ENCODE data around the gene SNX13.

SNX13 gene

GRCh38 chr7:17806631-17807030 lies 133.7 kb downstream of the SNX13 start:
- Histone ChIP-seq H3K36me3 (peaks cover 23% of the 10 kb centered on the region), H3K27me3 (no peaks in the 10 kb centered on the region), H3K9ac (no peak overlapping the region), H3K4me1 (no peaks in the 10 kb centered on the region), H3K4me2 (no peak overlapping the region), H3K4me3 (no peak overlapping the region), H4K20me1 (no peaks in the 10 kb centered on the region), H3K9me3 (peaks cover 7% of the 10 kb centered on the region; the same call in 1 of the 2 replicates), H3K27ac (no peak overlapping the region)
- no peak for TF ChIP-seq Cebpa-rat (IDR thresholded peaks at IDR 0.05)

- H3K36me3 ChIP-seq = peaks cover 40% of the 10 kb centered on the region
- no peaks in the 10 kb centered on the region for H4K20me1 ChIP-seq
- H3K4me2 ChIP-seq = no peak overlapping the region
- H3K4me3 ChIP-seq = no peak overlapping the region
- TF ChIP-seq Cebpa-rat (IDR thresholded peaks at IDR 0.05) = no peak
- H3K27me3 ChIP-seq = no peaks in the 10 kb centered on the region
- no peaks in the 10 kb centered on the region for H3K9me3 ChIP-seq
- H3K9ac ChIP-seq = no peak overlapping the region
- H3K27ac ChIP-seq = no peak overlapping the region
- no peaks in the 10 kb centered on the region for H3K4me1 ChIP-seq
These were observed 138.2 kb downstream of the SNX13 start for GRCh38 chr7:17802056-17802455.

- H3K9ac ChIP-seq = no peak overlapping the region
- no peaks in the 10 kb centered on the region for H3K4me1 ChIP-seq
- no peak for TF ChIP-seq Cebpa-rat (IDR thresholded peaks at IDR 0.05)
- H3K9me3 ChIP-seq = no peaks in the 10 kb centered on the region
- H3K27ac ChIP-seq = no peak overlapping the region
- peaks cover 18% of the 10 kb centered on the region for H3K36me3 ChIP-seq
- H3K4me3 ChIP-seq = no peak overlapping the region
- H3K27me3 ChIP-seq = no peaks in the 10 kb centered on the region
- no peaks in the 10 kb centered on the region for H4K20me1 ChIP-seq
- H3K4me2 ChIP-seq = no peak overlapping the region
These were observed 148.0 kb downstream of the SNX13 start for GRCh38 chr7:17792075-17792936.

- Histone ChIP-seq H3K4me2 (no peak overlapping the region), H3K9ac (no peak overlapping the region), H3K9me3 (no peaks in the 10 kb centered on the region), H3K27me3 (no peaks in the 10 kb centered on the region), H3K4me3 (no peak overlapping the region), H3K27ac (no peak overlapping the region), H3K4me1 (no peaks in the 10 kb centered on the region), H4K20me1 (no peaks in the 10 kb centered on the region), H3K36me3 (no peaks in the 10 kb centered on the region)
- TF ChIP-seq Cebpa-rat (IDR thresholded peaks at IDR 0.05) = no peak
These were observed 153.0 kb downstream of the SNX13 start for GRCh38 chr7:17787257-17787656.

- no peaks in the 10 kb centered on the region for H3K27me3 ChIP-seq
- no peaks in the 10 kb centered on the region for H3K9me3 ChIP-seq
- H3K27ac ChIP-seq = no peak overlapping the region
- H3K36me3 ChIP-seq = no peaks in the 10 kb centered on the region
- no peaks in the 10 kb centered on the region for H3K4me1 ChIP-seq
- no peak overlapping the region for H3K4me2 ChIP-seq
- no peak overlapping the region for H3K4me3 ChIP-seq
- H4K20me1 ChIP-seq = no peaks in the 10 kb centered on the region
- H3K9ac ChIP-seq = no peak overlapping the region
- no peak for TF ChIP-seq Cebpa-rat (IDR thresholded peaks at IDR 0.05)
These were observed 153.9 kb downstream of the SNX13 start for GRCh38 chr7:17786314-17786852.

GRCh38 chr7:17782216-17782549 lies 158.1 kb downstream of the SNX13 start:
- Histone ChIP-seq H3K4me2 (no peak overlapping the region), H3K9ac (no peak overlapping the region), H3K27ac (no peak overlapping the region), H4K20me1 (no peaks in the 10 kb centered on the region), H3K36me3 (no peaks in the 10 kb centered on the region), H3K4me1 (no peaks in the 10 kb centered on the region), H3K27me3 (no peaks in the 10 kb centered on the region), H3K9me3 (no peaks in the 10 kb centered on the region), H3K4me3 (no peak overlapping the region)
- no peak for TF ChIP-seq Cebpa-rat (IDR thresholded peaks at IDR 0.05)

GRCh38 chr7:17781491-17782215 lies 158.6 kb downstream of the SNX13 start:
- no peak overlapping the region for H3K27ac ChIP-seq

GRCh38 chr7:17779381-17779780 lies 160.9 kb downstream of the SNX13 start:
- H3K27me3 ChIP-seq = no peaks in the 10 kb centered on the region
- H4K20me1 ChIP-seq = no peaks in the 10 kb centered on the region
- H3K9me3 ChIP-seq = no peaks in the 10 kb centered on the region
- H3K36me3 ChIP-seq = no peaks in the 10 kb centered on the region
- no peak overlapping the region for H3K9ac ChIP-seq
- H3K4me3 ChIP-seq = no peak overlapping the region
- no peak for TF ChIP-seq Cebpa-rat (IDR thresholded peaks at IDR 0.05)
- no peak overlapping the region for H3K27ac ChIP-seq
- no peak overlapping the region for H3K4me2 ChIP-seq
- H3K4me1 ChIP-seq = no peaks in the 10 kb centered on the region

More at GRCh38 chr7:17781491-17782215, 158.6 kb downstream of the SNX13 start:
- Histone ChIP-seq H3K4me1 (no peaks in the 10 kb centered on the region), H3K4me2 (no peak overlapping the region), H3K27me3 (no peaks in the 10 kb centered on the region), H3K9me3 (no peaks in the 10 kb centered on the region), H4K20me1 (no peaks in the 10 kb centered on the region), H3K36me3 (no peaks in the 10 kb centered on the region), H3K9ac (no peak overlapping the region), H3K4me3 (no peak overlapping the region)
- TF ChIP-seq Cebpa-rat (IDR thresholded peaks at IDR 0.05) = no peak

GRCh38 chr7:17774716-17775288 lies 165.5 kb downstream of the SNX13 start:
- H3K4me3 ChIP-seq = no peak overlapping the region
- H3K9ac ChIP-seq = no peak overlapping the region
- H3K27ac ChIP-seq = no peak overlapping the region
- H3K4me1 ChIP-seq = no peaks in the 10 kb centered on the region
- H4K20me1 ChIP-seq = no peaks in the 10 kb centered on the region
- no peak overlapping the region for H3K4me2 ChIP-seq
- H3K9me3 ChIP-seq = no peaks in the 10 kb centered on the region
- no peaks in the 10 kb centered on the region for H3K36me3 ChIP-seq
- TF ChIP-seq Cebpa-rat (IDR thresholded peaks at IDR 0.05) = no peak
- no peaks in the 10 kb centered on the region for H3K27me3 ChIP-seq

GRCh38 chr7:17774248-17774647 lies 166.0 kb downstream of the SNX13 start:
- H3K36me3 ChIP-seq = no peaks in the 10 kb centered on the region
- H3K9ac ChIP-seq = no peak overlapping the region
- no peak overlapping the region for H3K4me3 ChIP-seq
- TF ChIP-seq Cebpa-rat (IDR thresholded peaks at IDR 0.05) = no peak
- no peak overlapping the region for H3K27ac ChIP-seq
- no peaks in the 10 kb centered on the region for H4K20me1 ChIP-seq
- no peaks in the 10 kb centered on the region for H3K9me3 ChIP-seq
- H3K4me1 ChIP-seq = no peaks in the 10 kb centered on the region
- H3K27me3 ChIP-seq = no peaks in the 10 kb centered on the region
- no peak overlapping the region for H3K4me2 ChIP-seq

Data from BLaER1 (cell line).